IPS-20b (cell line): ENCODE data around the gene RPL32.

Source experiments
- H3K27ac ChIP-seq: one replicate; pipeline ENCODE4 v1.5.1; 2013; ENCODE audit warnings: low read length
- H3K27me3 ChIP-seq: 2 replicates; pipeline ENCODE4 v1.6.1; 2013; ENCODE audit warnings: mild to moderate bottlenecking, low read length, inconsistent platforms; ENCODE audit not compliant: insufficient read depth
- H3K36me3 ChIP-seq: 2 replicates; pipeline ENCODE4 v1.6.1; 2013; ENCODE audit warnings: low read depth, mild to moderate bottlenecking, inconsistent platforms, low read length, moderate library complexity; ENCODE audit not compliant: insufficient read depth
- H3K4me1 ChIP-seq: 2 replicates; pipeline ENCODE4 v1.6.1; 2013; ENCODE audit warnings: mild to moderate bottlenecking, control low read depth, inconsistent platforms, low read length, moderate library complexity; ENCODE audit not compliant: insufficient read depth
- H3K4me3 ChIP-seq: 2 replicates; pipeline ENCODE4 v1.5.1; 2013; ENCODE audit warnings: mild to moderate bottlenecking, low read length, inconsistent platforms
- H3K9ac ChIP-seq: 2 replicates; pipeline ENCODE4 v1.6.1; 2013; ENCODE audit warnings: low read depth, mild to moderate bottlenecking, inconsistent platforms, low read length, moderate library complexity
- H3K9me3 ChIP-seq: 2 replicates; pipeline ENCODE4 v1.6.1; 2013; ENCODE audit warnings: mild to moderate bottlenecking, low read depth, low read length, inconsistent platforms; ENCODE audit not compliant: insufficient read depth

RPL32 gene

DNA sequence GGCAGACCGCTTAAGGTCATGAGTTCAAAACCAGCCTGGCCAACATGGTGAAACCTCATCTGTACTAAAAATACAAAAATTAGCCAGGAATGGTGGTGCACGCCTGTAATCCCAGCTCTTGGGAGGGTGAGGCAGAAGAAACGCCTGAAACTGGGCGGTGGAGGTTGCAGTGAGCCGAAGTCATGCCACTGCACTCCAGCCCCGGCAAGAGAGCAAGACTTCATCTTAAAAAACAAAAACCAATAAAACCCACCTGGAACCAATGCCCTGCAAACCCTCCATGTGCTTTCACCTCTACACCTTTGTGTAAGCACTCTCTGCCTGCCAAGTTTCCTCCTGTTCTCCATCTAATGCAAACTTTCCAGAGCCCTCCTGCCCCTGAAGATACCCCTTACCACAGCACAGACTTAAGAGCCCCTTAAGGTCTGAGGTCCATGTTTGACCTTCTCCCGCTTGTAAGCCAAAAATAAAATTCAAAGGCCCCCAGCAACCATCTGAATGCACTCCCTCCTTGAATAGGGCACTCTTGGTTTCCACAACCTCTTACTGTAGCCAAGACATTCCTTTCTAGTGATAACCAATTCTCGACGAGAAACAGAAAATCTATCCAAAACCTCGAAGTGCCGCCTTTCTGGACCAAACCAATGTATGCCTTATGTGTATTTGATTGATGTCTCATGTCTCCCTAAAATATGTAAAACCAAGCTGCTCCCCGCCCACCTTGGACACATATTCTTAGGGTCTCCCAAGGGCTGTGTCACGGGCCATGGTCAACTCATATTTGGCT lies 3.0 kb downstream of the RPL32 start:
- H3K36me3 ChIP-seq = peaks cover 78% of the 10 kb centered on the region
- no peaks in the 10 kb centered on the region for H3K9me3 ChIP-seq
- H3K27ac ChIP-seq = no peak overlapping the region
- peak overlapping the region; percentile 100 for H3K4me3 ChIP-seq
- peak overlapping the region; percentile 99; the same call in 1 of the 2 replicates for H3K9ac ChIP-seq
- H3K4me1 ChIP-seq = peaks cover 24% of the 10 kb centered on the region
- no peaks in the 10 kb centered on the region for H3K27me3 ChIP-seq

- Histone ChIP-seq H3K4me1 (peaks cover 24% of the 10 kb centered on the region), H3K9ac (peak overlapping the region; percentile 16; the same call in 1 of the 2 replicates), H3K27me3 (no peaks in the 10 kb centered on the region), H3K27ac (no peak overlapping the region), H3K4me3 (peak overlapping the region; percentile 100; the same call in 1 of the 2 replicates), H3K9me3 (no peaks in the 10 kb centered on the region), H3K36me3 (peaks cover 87% of the 10 kb centered on the region)
Observed at GRCh38 chr3:12837295-12837986, 3.9 kb downstream of the RPL32 start.

DNA sequence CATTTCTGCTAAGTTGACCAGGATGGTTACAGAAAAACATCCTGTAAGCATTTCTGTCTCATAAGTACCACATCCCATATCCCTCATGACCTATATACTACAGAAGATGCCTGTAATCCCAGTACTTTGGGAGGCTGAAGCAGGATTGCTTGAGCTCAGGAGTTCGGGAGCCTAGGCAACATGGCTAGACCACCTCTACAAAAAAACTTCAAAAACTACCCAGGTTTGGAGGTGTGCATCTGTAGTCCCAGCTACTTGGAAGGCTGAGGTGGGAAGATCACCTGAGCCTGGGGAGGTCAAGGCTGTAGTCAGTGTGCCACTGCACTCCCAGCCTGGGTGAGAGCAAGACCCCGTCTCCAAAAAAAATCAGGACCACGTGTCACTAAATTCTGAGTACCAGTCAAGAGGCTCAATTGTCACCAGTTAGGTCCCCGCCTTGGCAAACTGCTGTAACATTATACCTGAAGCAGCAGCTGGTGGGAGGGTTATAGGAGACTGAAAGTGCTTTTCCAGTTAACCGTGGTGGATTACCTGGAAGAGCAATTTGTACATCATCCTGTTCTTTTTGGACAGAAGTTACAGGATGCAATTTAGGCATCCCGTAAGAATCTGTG lies 6.2 kb downstream of the RPL32 start:
- Histone ChIP-seq H3K4me1 (peaks cover 24% of the 10 kb centered on the region), H3K27ac (no peak overlapping the region), H3K36me3 (peaks cover 93% of the 10 kb centered on the region), H3K9ac (no peak overlapping the region), H3K4me3 (no peak overlapping the region), H3K9me3 (no peaks in the 10 kb centered on the region), H3K27me3 (no peaks in the 10 kb centered on the region)

- H3K27ac ChIP-seq = no peak overlapping the region
- no peaks in the 10 kb centered on the region for H3K9me3 ChIP-seq
- no peak overlapping the region for H3K4me3 ChIP-seq
- peaks cover 85% of the 10 kb centered on the region for H3K36me3 ChIP-seq
- H3K9ac ChIP-seq = peak overlapping the region; percentile 46; the same call in 1 of the 2 replicates
- no peaks in the 10 kb centered on the region for H3K27me3 ChIP-seq
- peaks cover 14% of the 10 kb centered on the region; the same call in 1 of the 2 replicates for H3K4me1 ChIP-seq
Observed at GRCh38 chr3:12833222-12834161, 7.9 kb downstream of the RPL32 start.

- Histone ChIP-seq H3K9ac (no peak overlapping the region), H3K4me1 (peaks cover 11% of the 10 kb centered on the region; the same call in 1 of the 2 replicates), H3K36me3 (peaks cover 76% of the 10 kb centered on the region), H3K27me3 (no peaks in the 10 kb centered on the region), H3K27ac (no peak overlapping the region), H3K4me3 (no peak overlapping the region), H3K9me3 (no peaks in the 10 kb centered on the region)
Observed at GRCh38 chr3:12832350-12833221, 8.8 kb downstream of the RPL32 start.

- Histone ChIP-seq H3K27ac (no peak overlapping the region), H3K9ac (no peak overlapping the region), H3K36me3 (peaks cover 64% of the 10 kb centered on the region), H3K9me3 (no peaks in the 10 kb centered on the region), H3K4me1 (peaks cover 11% of the 10 kb centered on the region; the same call in 1 of the 2 replicates), H3K4me3 (no peak overlapping the region), H3K27me3 (no peaks in the 10 kb centered on the region)
Observed at GRCh38 chr3:12831301-12831866, 10.0 kb downstream of the RPL32 start.

DNA sequence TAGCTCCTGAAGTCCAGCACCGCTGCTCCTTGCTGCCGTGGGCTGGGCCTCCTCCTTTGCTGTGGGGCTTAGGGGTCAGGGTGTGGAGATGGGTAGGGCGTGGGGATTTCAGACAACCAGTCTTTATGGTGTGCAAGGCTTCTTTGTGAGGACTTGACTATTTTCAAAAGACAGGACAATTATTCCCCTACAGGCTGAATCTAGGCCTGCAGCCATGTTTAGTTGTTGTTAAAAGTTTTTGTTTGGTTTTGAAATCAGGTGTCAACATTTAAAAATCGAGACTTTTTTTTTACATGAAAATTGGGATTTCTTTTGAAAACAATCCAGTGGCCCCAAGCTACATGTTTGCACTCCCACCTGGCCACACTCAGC lies 10.6 kb downstream of the RPL32 start:
- Histone ChIP-seq H3K4me3 (no peak overlapping the region), H3K9ac (no peak overlapping the region), H3K27ac (no peak overlapping the region), H3K27me3 (no peaks in the 10 kb centered on the region), H3K4me1 (peaks cover 11% of the 10 kb centered on the region; the same call in 1 of the 2 replicates), H3K36me3 (peaks cover 61% of the 10 kb centered on the region), H3K9me3 (no peaks in the 10 kb centered on the region)

- Histone ChIP-seq H3K9me3 (no peaks in the 10 kb centered on the region), H3K9ac (no peak overlapping the region), H3K36me3 (peaks cover 57% of the 10 kb centered on the region), H3K27me3 (no peaks in the 10 kb centered on the region), H3K27ac (no peak overlapping the region), H3K4me3 (no peak overlapping the region), H3K4me1 (peaks cover 9% of the 10 kb centered on the region; the same call in 1 of the 2 replicates)
Observed at GRCh38 chr3:12829886-12830784, 11.2 kb downstream of the RPL32 start.

DNA sequence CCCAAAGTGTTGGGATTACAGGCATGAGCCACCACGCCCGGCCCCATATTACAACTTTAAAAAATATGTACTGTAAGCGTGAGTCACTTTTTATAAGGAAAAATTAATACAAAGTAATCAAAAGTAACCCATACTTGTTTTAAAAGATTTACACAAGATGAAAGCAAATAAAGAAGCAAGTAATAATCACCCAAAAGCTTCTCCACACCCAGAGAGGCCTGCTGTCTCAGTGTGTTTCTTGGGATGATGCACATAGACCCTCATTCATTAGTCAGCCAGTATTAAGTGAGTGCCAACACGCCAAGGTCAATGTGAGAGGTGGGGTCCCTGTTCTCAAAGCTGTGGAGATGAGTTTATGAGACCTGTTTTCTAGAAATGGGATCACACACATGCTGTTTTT lies 12.0 kb downstream of the RPL32 start:
- Histone ChIP-seq H3K4me1 (peaks cover 3% of the 10 kb centered on the region; the same call in 1 of the 2 replicates), H3K9me3 (no peaks in the 10 kb centered on the region), H3K9ac (no peak overlapping the region), H3K36me3 (peaks cover 50% of the 10 kb centered on the region), H3K27me3 (no peaks in the 10 kb centered on the region), H3K4me3 (no peak overlapping the region), H3K27ac (no peak overlapping the region)
